CD14-positive monocyte (primary cell): Measurements from ENCODE around the gene ZNF790. TPM values are rescaled to one million over a fixed set of nuclear protein-coding genes. Genes with fewer than 3 reads are reported as not detected.

Experiments used
- DNase-seq, 3 donors: peaks; one replicate each; pipeline ENCODE4 v3.0.0-alpha.2; 2011 to 2022
- H2AFZ ChIP-seq: 2 replicates; pipeline ENCODE4 v1.6.0; 2012; ENCODE audit warnings: mild to moderate bottlenecking, low read depth, low read length, inconsistent platforms; ENCODE audit not compliant: insufficient read depth, poor library complexity, severe bottlenecking
- H3K27ac ChIP-seq, 2 donors: 1 replicate in 1 of 2; 2 replicates in 1 of 2; pipeline ENCODE4 v1.5.1; 2012 to 2013; ENCODE audit warnings: low read length in 2 of 2, control low read depth in 1 of 2, inconsistent platforms in 1 of 2, low read depth in 1 of 2, mild to moderate bottlenecking in 1 of 2
- H3K27me3 ChIP-seq, 2 donors: one replicate each; pipeline versions ENCODE4 v1.6.0 to v1.6.1; 2011 to 2013; ENCODE audit warnings: low read length in 2 of 2; ENCODE audit not compliant: control insufficient read depth in 2 of 2, insufficient read depth in 2 of 2
- H3K36me3 ChIP-seq, 2 donors: replicated peaks in 1 of 2; 1 replicate in 1 of 2; 2 replicates in 1 of 2; pipeline versions ENCODE4 v1.5.1 to v1.6.1; 2012 to 2013; ENCODE audit warnings: low read length in 2 of 2, control low read depth in 1 of 2, inconsistent platforms in 1 of 2, mild to moderate bottlenecking in 1 of 2; ENCODE audit not compliant: insufficient read depth in 2 of 2, control insufficient read depth in 1 of 2
- H3K4me1 ChIP-seq, 2 donors: 1 replicate in 1 of 2; 2 replicates in 1 of 2; pipeline versions ENCODE4 v1.5.1 to v1.6.1; 2012 to 2013; ENCODE audit warnings: low read length in 2 of 2, control low read depth in 1 of 2, inconsistent platforms in 1 of 2, mild to moderate bottlenecking in 1 of 2, moderate library complexity in 1 of 2; ENCODE audit not compliant: insufficient read depth in 2 of 2, control insufficient read depth in 1 of 2
- H3K4me2 ChIP-seq: replicated peaks from 2 replicates; pipeline ENCODE3; 2012; ENCODE audit warnings: low read length, moderate library complexity, mild to moderate bottlenecking; ENCODE audit not compliant: poor library complexity, severe bottlenecking; ENCODE audit errors: extremely low read depth
- H3K4me3 ChIP-seq, 3 experiments: fragments of 200-600 bp in 1 of 3; sonication (generic) in 1 of 3; replicated peaks in 1 of 3; 1 replicate in 2 of 3; 2 replicates in 1 of 3; pipeline ENCODE4 v1.5.1; 2011 to 2013; ENCODE audit warnings: low read length in 3 of 3, mild to moderate bottlenecking in 3 of 3, control low read depth in 2 of 3, low read depth in 2 of 3, inconsistent platforms in 1 of 3, moderate library complexity in 1 of 3
- H3K79me2 ChIP-seq: 2 replicates; pipeline ENCODE4 v1.6.0; 2012; ENCODE audit warnings: mild to moderate bottlenecking, control low read depth, inconsistent platforms, low read length, moderate library complexity; ENCODE audit not compliant: insufficient read depth
- H3K9ac ChIP-seq: 2 replicates; pipeline ENCODE4 v1.6.0; 2017; ENCODE audit warnings: low read length, mild to moderate bottlenecking; ENCODE audit not compliant: insufficient read depth, poor library complexity, severe bottlenecking
- H3K9me3 ChIP-seq, 2 donors: replicated peaks in 1 of 2; 1 replicate in 1 of 2; 2 replicates in 1 of 2; pipeline versions ENCODE4 v1.5.1 to v1.6.1; 2012 to 2013; ENCODE audit warnings: low read length in 2 of 2, control low read depth in 1 of 2; ENCODE audit not compliant: control insufficient read depth in 1 of 2, insufficient read depth in 1 of 2
- H4K20me1 ChIP-seq: 2 replicates; pipeline ENCODE4 v1.6.0; 2012; ENCODE audit warnings: mild to moderate bottlenecking, low read length, control low read depth, moderate library complexity; ENCODE audit not compliant: insufficient read depth
- H3K27ac Mint-ChIP-seq, 7 donors: one replicate each; pipeline ENCODE4 v1.8.0; 2020; ENCODE audit warnings: mild to moderate bottlenecking in 7 of 7, mixed read lengths in 7 of 7, moderate library complexity in 6 of 7, inconsistent platforms in 2 of 7
- H3K27me3 Mint-ChIP-seq, 3 donors: one replicate each; pipeline ENCODE4 v1.8.0; 2021 to 2022; ENCODE audit warnings: low read depth in 3 of 3, mild to moderate bottlenecking in 3 of 3, mixed read lengths in 3 of 3, moderate library complexity in 3 of 3, inconsistent platforms in 1 of 3
- H3K36me3 Mint-ChIP-seq, 2 donors: one replicate each; pipeline ENCODE4 v1.8.0; 2020; ENCODE audit warnings: mixed read lengths in 2 of 2, inconsistent platforms in 1 of 2, mild to moderate bottlenecking in 1 of 2
- H3K4me1 Mint-ChIP-seq: one replicate; pipeline ENCODE4 v1.8.0; 2020; ENCODE audit warnings: mild to moderate bottlenecking, mixed read lengths
- H3K4me3 Mint-ChIP-seq, 2 donors: one replicate each; pipeline ENCODE4 v1.8.0; 2020; ENCODE audit warnings: mild to moderate bottlenecking in 2 of 2, mixed read lengths in 2 of 2, moderate library complexity in 1 of 2
- H3K9me3 Mint-ChIP-seq, 7 donors: one replicate each; pipeline ENCODE4 v1.8.0; 2020 to 2022; ENCODE audit warnings: mixed read lengths in 7 of 7, mild to moderate bottlenecking in 6 of 7, moderate library complexity in 6 of 7, inconsistent platforms in 2 of 7
- WGBS: methylation state at CpG from one replicate; pipeline ENCODE4 v1.1.5; 2013; ENCODE audit warnings: missing lambda C conversion rate; ENCODE audit not compliant: insufficient coverage; 5-methylcytosine and 5-hydroxymethylcytosine counted together
- intact Hi-C, 2 donors: fragments of 100-400 bp; cut with micrococcal nuclease; formaldehyde crosslinking; loops; one replicate each; pipeline versions ENCODE4 v1.15.0 to v1.15.1; 2023
- polyA plus RNA-seq, 3 donors: library from polyadenylated mRNA; depleted of rRNA in 1 of 3; unstranded in 2 of 3; stranded (reverse) in 1 of 3; fragments of 300-500 nt in 2 of 3; fragments of >200 nt in 1 of 3; fragmentation: Illumina TruSeq in 2 of 3; gene quantifications; 1 replicate in 2 of 3; 2 replicates in 1 of 3; pipeline ENCODE4 v1.2.3, GENCODE V29; 2012 to 2021
- TF ChIP-seq, protein P1 (sequence below): fragments of 200-600 bp; IDR thresholded peaks from one replicate; pipeline ENCODE4 v1.8.0; 2022; ENCODE audit warnings: antibody characterized with exemption, mild to moderate bottlenecking

The ZNF790 gene
- polyA plus RNA-seq, 3 donors, result 0.35 to 2.7 (median 2.3) TPM

DNA sequence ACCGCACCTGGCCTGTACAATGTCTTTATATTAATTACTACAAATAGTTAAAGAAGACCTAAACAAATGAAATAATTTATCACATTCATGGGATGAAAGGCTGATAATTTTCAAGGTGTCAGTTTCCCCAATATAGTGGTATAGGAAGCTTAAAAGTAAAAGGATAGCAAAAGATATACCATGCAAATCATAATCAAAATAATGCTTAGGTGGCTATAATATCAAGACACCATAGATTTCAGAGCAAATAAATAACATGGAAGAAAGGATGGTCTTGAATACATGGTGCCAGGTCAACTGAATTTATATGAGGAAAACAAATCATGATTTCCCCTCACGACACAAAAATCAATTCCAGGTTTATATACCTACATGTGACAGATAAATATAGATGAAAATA is 4.8 kb downstream of the ZNF790 start:
- Histone ChIP-seq H4K20me1 (no peaks in the 10 kb centered on the region), H3K36me3 (peaks cover 0 to 59% of the 10 kb centered on the region in 2 donors), H3K4me3 (no peak overlapping the region), H3K4me1 (peaks cover 9 to 12% of the 10 kb centered on the region in 2 donors), H3K9ac (no peak overlapping the region), H3K9me3 (peaks cover 55 to 89% of the 10 kb centered on the region in 2 donors), H3K79me2 (peaks cover 3% of the 10 kb centered on the region), H2AFZ (no peak overlapping the region), H3K27ac (no peak overlapping the region), H3K27me3 (no peaks in the 10 kb centered on the region), H3K4me2 (no peak overlapping the region)
- peaks cover 34 to 75% (median 66%) of the 10 kb centered on the region in 7 donors for H3K9me3 Mint-ChIP-seq
- peaks cover 0 to 1% (median 0%) of the 10 kb centered on the region in 3 donors for H3K27me3 Mint-ChIP-seq
- H3K27ac Mint-ChIP-seq, result no peak overlapping the region
- intact Hi-C loops, result no loop called here
- H3K36me3 Mint-ChIP-seq, result peaks cover 23 to 41% of the 10 kb centered on the region in 2 donors
- DNase-seq, result no peak
- no peaks in the 10 kb centered on the region for H3K4me1 Mint-ChIP-seq
- H3K4me3 Mint-ChIP-seq, result no peak overlapping the region
- no CpG with 5 or more reads among the region's 2 CpGs for WGBS
- TF ChIP-seq, protein P1, sequence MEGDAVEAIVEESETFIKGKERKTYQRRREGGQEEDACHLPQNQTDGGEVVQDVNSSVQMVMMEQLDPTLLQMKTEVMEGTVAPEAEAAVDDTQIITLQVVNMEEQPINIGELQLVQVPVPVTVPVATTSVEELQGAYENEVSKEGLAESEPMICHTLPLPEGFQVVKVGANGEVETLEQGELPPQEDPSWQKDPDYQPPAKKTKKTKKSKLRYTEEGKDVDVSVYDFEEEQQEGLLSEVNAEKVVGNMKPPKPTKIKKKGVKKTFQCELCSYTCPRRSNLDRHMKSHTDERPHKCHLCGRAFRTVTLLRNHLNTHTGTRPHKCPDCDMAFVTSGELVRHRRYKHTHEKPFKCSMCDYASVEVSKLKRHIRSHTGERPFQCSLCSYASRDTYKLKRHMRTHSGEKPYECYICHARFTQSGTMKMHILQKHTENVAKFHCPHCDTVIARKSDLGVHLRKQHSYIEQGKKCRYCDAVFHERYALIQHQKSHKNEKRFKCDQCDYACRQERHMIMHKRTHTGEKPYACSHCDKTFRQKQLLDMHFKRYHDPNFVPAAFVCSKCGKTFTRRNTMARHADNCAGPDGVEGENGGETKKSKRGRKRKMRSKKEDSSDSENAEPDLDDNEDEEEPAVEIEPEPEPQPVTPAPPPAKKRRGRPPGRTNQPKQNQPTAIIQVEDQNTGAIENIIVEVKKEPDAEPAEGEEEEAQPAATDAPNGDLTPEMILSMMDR, result no peak

DNA sequence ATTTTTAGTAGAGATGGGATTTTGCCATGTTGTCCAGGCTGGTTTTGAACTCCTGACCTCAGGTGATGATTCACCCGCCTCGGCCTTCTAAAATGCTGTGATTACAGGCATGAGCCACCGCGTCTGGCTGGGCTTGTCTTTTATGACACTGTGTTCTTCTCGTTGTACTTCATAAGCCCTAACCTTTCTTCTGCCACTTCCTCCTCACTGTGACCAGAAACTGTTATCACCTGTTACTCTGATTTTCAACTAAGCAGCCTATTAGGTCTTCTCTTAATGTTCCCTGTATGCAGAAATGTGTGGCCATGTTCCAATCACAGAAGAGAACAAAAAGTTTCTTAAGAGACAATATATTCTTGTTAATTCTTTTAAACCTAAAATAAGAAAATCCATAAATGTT is 16.4 kb downstream of the ZNF790 start:
- Histone ChIP-seq H3K4me1 (no peaks in the 10 kb centered on the region), H3K79me2 (no peaks in the 10 kb centered on the region), H3K9ac (no peak overlapping the region), H3K9me3 (peaks cover 54 to 97% of the 10 kb centered on the region in 2 donors), H3K27me3 (no peaks in the 10 kb centered on the region), H3K36me3 (peaks cover 19 to 77% of the 10 kb centered on the region in 2 donors), H3K27ac (no peak overlapping the region), H3K4me2 (no peak overlapping the region), H2AFZ (no peak overlapping the region), H3K4me3 (no peak overlapping the region), H4K20me1 (no peaks in the 10 kb centered on the region)
- Mint-ChIP-seq H3K27ac (no peak overlapping the region), H3K27me3 (no peaks in the 10 kb centered on the region), H3K36me3 (peaks cover 52 to 62% of the 10 kb centered on the region in 2 donors), H3K4me1 (no peaks in the 10 kb centered on the region), H3K9me3 (peaks cover 44 to 99% (median 88%) of the 10 kb centered on the region in 7 donors), H3K4me3 (no peak overlapping the region)
- WGBS, result 97% methylated on average over 5 of the region's 5 CpGs
- intact Hi-C loops, result no loop called here
- TF ChIP-seq, protein P1, result no peak
- DNase-seq, result no peak
